HPDE6-E6E7 (cell line): Measurements from ENCODE around the gene LEF1.

Experiments used
- DNase-seq: peaks from one replicate; pipeline ENCODE4 v3.0.0; 2011; ENCODE audit warnings: missing footprints; ENCODE audit errors: extremely low spot score

Gene LEF1

GRCh38 chr4:108110450-108110849 is 58.3 kb downstream of the LEF1 start:
- DNase-seq, result no peak

- no peak for DNase-seq
Observed at GRCh38 chr4:108109997-108110416, 58.7 kb downstream of the LEF1 start.

GRCh38 chr4:108109111-108109510 is 59.6 kb downstream of the LEF1 start:
- DNase-seq, result no peak

GRCh38 chr4:108107729-108108382 is 60.9 kb downstream of the LEF1 start:
- DNase-seq, result no peak

GRCh38 chr4:108107101-108107500 is 61.6 kb downstream of the LEF1 start:
- DNase-seq, result no peak

- DNase-seq, result no peak
Observed at GRCh38 chr4:108106186-108106585, 62.5 kb downstream of the LEF1 start.

- no peak for DNase-seq
Observed at GRCh38 chr4:108103099-108103862, 65.5 kb downstream of the LEF1 start.

- no peak for DNase-seq
Observed at GRCh38 chr4:108100827-108101226, 67.9 kb downstream of the LEF1 start.

GRCh38 chr4:108099838-108100237 is 68.9 kb downstream of the LEF1 start:
- DNase-seq, result no peak

- no peak for DNase-seq
Observed at GRCh38 chr4:108097990-108098553, 70.7 kb downstream of the LEF1 start.

GRCh38 chr4:108094923-108095482 is 73.7 kb downstream of the LEF1 start:
- DNase-seq, result no peak

GRCh38 chr4:108094131-108094530 is 74.6 kb downstream of the LEF1 start:
- no peak for DNase-seq

- no peak for DNase-seq
Observed at GRCh38 chr4:108092288-108092687, 76.4 kb downstream of the LEF1 start.

- DNase-seq, result no peak
Observed at GRCh38 chr4:108087293-108087967, 81.3 kb downstream of the LEF1 start.

GRCh38 chr4:108081256-108081655 is 87.5 kb downstream of the LEF1 start:
- DNase-seq, result no peak

GRCh38 chr4:108080747-108081146 is 88.0 kb downstream of the LEF1 start:
- no peak for DNase-seq

- DNase-seq, result no peak
Observed at GRCh38 chr4:108078024-108078733, 90.6 kb downstream of the LEF1 start.

- no peak for DNase-seq
Observed at GRCh38 chr4:108072300-108072699, 96.4 kb downstream of the LEF1 start.

- DNase-seq, result no peak
Observed at GRCh38 chr4:108070775-108071174, 98.0 kb downstream of the LEF1 start.

- no peak for DNase-seq
Observed at GRCh38 chr4:108068442-108068841, 100.3 kb downstream of the LEF1 start.

GRCh38 chr4:108060686-108061321 is 107.9 kb downstream of the LEF1 start:
- DNase-seq, result no peak
